PC-3 (cell line): ENCODE data around the gene TBC1D16. TPM values are rescaled to one million over a fixed set of nuclear protein-coding genes. Genes with fewer than 3 reads are reported as not detected.

Experiments used
- ATAC-seq: fragments of 200-7000 bp; cut with Tn5 transposase; 2 replicates; pipeline ENCODE4 v1.9.1; 2020; ENCODE audit warnings: mild to moderate bottlenecking, moderate library complexity
- BruUV-seq: library from RNA; stranded (reverse); fragments of 400-500 nt; replicated peaks from 2 replicates; lab custom pipeline; 2021; lab: Mats Ljungman, UMichigan
- CTCF ChIA-PET: fragments of 300-600 bp; sonication (Branson Sonifier 250); formaldehyde crosslinking; loops from one replicate; lab custom pipeline; 2022; ENCODE audit warnings: antibody characterized with exemption; lab: Charles Lee
- POLR2A ChIA-PET: fragments of 300-600 bp; sonication (Branson Sonifier 250); formaldehyde crosslinking; loops from one replicate; lab custom pipeline; 2022; ENCODE audit warnings: antibody characterized with exemption; ENCODE audit not compliant: unreplicated experiment; lab: Charles Lee
- DNase-seq: peaks from one replicate; pipeline ENCODE4 v3.0.0-alpha.2; 2015
- H2AFZ ChIP-seq: fragments of 300-600 bp; sonication (generic); 2 replicates; pipeline ENCODE4 v1.6.0; 2016; ENCODE audit warnings: antibody characterized with exemption, low read length
- H3F3A ChIP-seq: fragments of 300-600 bp; sonication (generic); one replicate; pipeline ENCODE4 v1.6.0; 2017; ENCODE audit warnings: antibody characterized with exemption, low read length, control low read depth, mild to moderate bottlenecking; ENCODE audit not compliant: unreplicated experiment
- H3K27ac ChIP-seq: fragments of 300-600 bp; sonication (generic); 2 replicates; pipeline ENCODE4 v1.5.1; 2016; ENCODE audit warnings: mild to moderate bottlenecking, low read length
- H3K27me3 ChIP-seq: fragments of 300-600 bp; sonication (generic); 2 replicates; pipeline ENCODE4 v1.6.1; 2016; ENCODE audit warnings: low read length, mixed read lengths
- H3K36me3 ChIP-seq: fragments of 300-600 bp; sonication (generic); 2 replicates; pipeline ENCODE4 v1.6.1; 2016; ENCODE audit warnings: low read depth, mixed run types, low read length, mixed read lengths
- H3K4me1 ChIP-seq: fragments of 300-600 bp; sonication (generic); 2 replicates; pipeline ENCODE4 v1.5.1; 2016; ENCODE audit warnings: low read length; ENCODE audit not compliant: insufficient read depth
- H3K4me2 ChIP-seq: fragments of 300-600 bp; sonication (generic); 2 replicates; pipeline ENCODE4 v1.6.0; 2016; ENCODE audit warnings: low read length
- H3K4me3 ChIP-seq: fragments of 300-600 bp; sonication (generic); 2 replicates; pipeline ENCODE4 v1.5.1; 2016; ENCODE audit warnings: mild to moderate bottlenecking, low read length, mixed read lengths
- H3K79me2 ChIP-seq: fragments of 300-600 bp; sonication (generic); 2 replicates; pipeline ENCODE4 v1.6.1; 2017; ENCODE audit warnings: low read length, mixed read lengths
- H3K9ac ChIP-seq: fragments of 300-600 bp; sonication (generic); 2 replicates; pipeline ENCODE4 v1.6.0; 2016; ENCODE audit warnings: mild to moderate bottlenecking, low read length
- H3K9me2 ChIP-seq: fragments of 300-600 bp; sonication (generic); replicated peaks from 2 replicates; pipeline ENCODE4 v1.6.1; 2016; ENCODE audit warnings: mixed run types, low read length, mixed read lengths
- H3K9me3 ChIP-seq: fragments of 300-600 bp; sonication (generic); 2 replicates; pipeline ENCODE4 v1.6.1; 2016; ENCODE audit warnings: low read length, mixed read lengths
- H4K20me1 ChIP-seq: fragments of 300-600 bp; sonication (generic); 2 replicates; pipeline ENCODE4 v1.6.1; 2016; ENCODE audit warnings: low read length, mixed read lengths
- CTCF ChIP-seq: fragments of 300-600 bp; sonication (generic); conservative IDR thresholded peaks from 2 replicates; pipeline ENCODE4 v1.5.1; 2017; ENCODE audit warnings: antibody characterized with exemption, low read depth, mild to moderate bottlenecking, low read length
- EZH2 ChIP-seq: fragments of 300-600 bp; sonication (generic); IDR thresholded peaks from one replicate; pipeline ENCODE4 v1.6.1; 2017; ENCODE audit warnings: antibody characterized with exemption, mild to moderate bottlenecking, low read length; ENCODE audit not compliant: unreplicated experiment
- EZH2phosphoT487 ChIP-seq: fragments of 300-600 bp; sonication (generic); IDR thresholded peaks from 2 replicates; pipeline ENCODE4 v1.6.1; 2018; ENCODE audit warnings: mild to moderate bottlenecking, antibody characterized with exemption, low read length, borderline replicate concordance
- intact Hi-C: fragments of 100-400 bp; cut with micrococcal nuclease; formaldehyde crosslinking; loops from 2 replicates; pipeline ENCODE4 v1.9.0; 2023
- total RNA-seq: library from RNA; depleted of rRNA; stranded (reverse); fragments of >200 nt; gene quantifications from 2 replicates; pipeline ENCODE4 v1.2.3, GENCODE V29; 2014

TBC1D16 gene
- total RNA-seq, 1 experiment from 2014 or later = 23.7 TPM

GRCh38 chr17:79946352-79947231 lies 89.1 kb downstream of the TBC1D16 start:
- no peak overlapping the region for H3K4me3 ChIP-seq
- H3K79me2 ChIP-seq = no peaks in the 10 kb centered on the region
- no peaks in the 10 kb centered on the region for H3K27me3 ChIP-seq
- ATAC-seq = no peak
- no peaks in the 10 kb centered on the region for H3K36me3 ChIP-seq
- no peak overlapping the region for H2AFZ ChIP-seq
- H3F3A ChIP-seq = no peaks in the 10 kb centered on the region
- BruUV-seq = no TSS peak
- TF ChIP-seq EZH2 (no peak), CTCF (no peak), EZH2phosphoT487 (no peak)
- no peak overlapping the region for H3K27ac ChIP-seq
- intact Hi-C loops = no loop called here
- CTCF ChIA-PET = no interaction called here
- DNase-seq = no peak
- H4K20me1 ChIP-seq = no peaks in the 10 kb centered on the region
- H3K4me2 ChIP-seq = no peak overlapping the region
- H3K9me3 ChIP-seq = no peaks in the 10 kb centered on the region
- POLR2A ChIA-PET = no interaction called here
- no peaks in the 10 kb centered on the region for H3K4me1 ChIP-seq
- H3K9me2 ChIP-seq = no peaks in the 10 kb centered on the region
- H3K9ac ChIP-seq = no peak overlapping the region

- CTCF ChIA-PET = no interaction called here
- Histone ChIP-seq H3K27ac (no peak overlapping the region), H3K79me2 (no peaks in the 10 kb centered on the region), H3K4me3 (no peak overlapping the region), H4K20me1 (no peaks in the 10 kb centered on the region), H3K27me3 (no peaks in the 10 kb centered on the region), H3K9me3 (no peaks in the 10 kb centered on the region), H2AFZ (no peak overlapping the region), H3K4me1 (no peaks in the 10 kb centered on the region), H3K9ac (no peak overlapping the region), H3K4me2 (no peak overlapping the region), H3K9me2 (no peaks in the 10 kb centered on the region), H3F3A (no peaks in the 10 kb centered on the region), H3K36me3 (no peaks in the 10 kb centered on the region)
- POLR2A ChIA-PET = no interaction called here
- intact Hi-C loops = no loop called here
- DNase-seq (no peak), ATAC-seq (no peak)
- TF ChIP-seq CTCF (no peak), EZH2 (no peak), EZH2phosphoT487 (no peak)
- BruUV-seq = no TSS peak
Measured at GRCh38 chr17:79945591-79946255, 89.9 kb downstream of the TBC1D16 start.
